WTC11 (cell line): ENCODE results near the gene SH2D5. TPM values are rescaled to one million over a fixed set of nuclear protein-coding genes. Genes with fewer than 3 reads are reported as not detected.
"Not testable (repeated sequence)": the region's sequence is repeated elsewhere in the genome, so short reads cannot be mapped to it uniquely, and the experiment has no call there.

ENCODE experiments used
- ATAC-seq: fragments of 200-7000 bp; cut with Tn5 transposase; 2 replicates; pipeline ENCODE4 v1.10.0; 2021; ENCODE audit warnings: mild to moderate bottlenecking, moderate library complexity
- CTCF ChIA-PET: fragments of 300-600 bp; sonication (Branson Sonifier 250); formaldehyde crosslinking; loops from one replicate; lab custom pipeline; 2021; ENCODE audit warnings: antibody characterized with exemption; lab: Charles Lee
- POLR2A ChIA-PET: fragments of 350-600 bp; sonication (Branson Sonifier 250); formaldehyde crosslinking; loops from one replicate; lab custom pipeline; 2021; ENCODE audit warnings: antibody characterized with exemption; lab: Charles Lee
- DNase-seq: peaks from one replicate; pipeline ENCODE4 v3.0.0; 2021; ENCODE audit warnings: low spot score
- H3K27ac Mint-ChIP-seq: 2 replicates; pipeline ENCODE4 v1.8.0; 2021; ENCODE audit warnings: mixed read lengths
- H3K27me3 Mint-ChIP-seq: 2 replicates; pipeline ENCODE4 v1.8.0; 2021; ENCODE audit warnings: low read depth, mild to moderate bottlenecking, moderate library complexity, mixed read lengths
- H3K36me3 Mint-ChIP-seq: 2 replicates; pipeline ENCODE4 v1.8.0; 2021; ENCODE audit warnings: mixed read lengths
- H3K4me1 Mint-ChIP-seq: 2 replicates; pipeline ENCODE4 v1.8.0; 2022; ENCODE audit warnings: mixed read lengths
- H3K4me3 Mint-ChIP-seq: 2 replicates; pipeline ENCODE4 v1.8.0; 2021; ENCODE audit warnings: mild to moderate bottlenecking, moderate library complexity, mixed read lengths
- H3K9me3 Mint-ChIP-seq: 2 replicates; pipeline ENCODE4 v1.8.0; 2021; ENCODE audit warnings: mixed read lengths
- ETV6 ChIP-seq: sonication (generic); formaldehyde crosslinking; IDR thresholded peaks from 2 replicates; pipeline ENCODE4 v1.8.1; 2022; ENCODE audit warnings: mild to moderate bottlenecking, missing genetic modification reagents
- FOXP1 ChIP-seq: sonication (generic); formaldehyde crosslinking; IDR thresholded peaks from 2 replicates; pipeline ENCODE4 v1.8.0; 2022; ENCODE audit warnings: missing genetic modification reagents, mild to moderate bottlenecking, moderate library complexity, borderline replicate concordance
- GABPB1 ChIP-seq: sonication (generic); formaldehyde crosslinking; IDR thresholded peaks from 2 replicates; pipeline ENCODE4 v1.8.1; 2023; ENCODE audit warnings: mild to moderate bottlenecking, missing genetic modification reagents
- PRRX2 ChIP-seq: fragments of 250-450 bp; sonication (Bioruptor Pico); IDR thresholded peaks from 2 replicates; pipeline ENCODE4 v1.8.0; 2021; ENCODE audit warnings: mild to moderate bottlenecking
- RORB ChIP-seq: fragments of 250-450 bp; sonication (Bioruptor Pico); IDR thresholded peaks from 2 replicates; pipeline ENCODE4 v1.9.0; 2021; ENCODE audit warnings: mild to moderate bottlenecking
- SOX15 ChIP-seq: fragments of 250-450 bp; sonication (Bioruptor Pico); IDR thresholded peaks from 2 replicates; pipeline ENCODE4 v1.9.0; 2021; ENCODE audit warnings: mild to moderate bottlenecking
- TP53 ChIP-seq: sonication (generic); formaldehyde crosslinking; IDR thresholded peaks from 2 replicates; pipeline ENCODE4 v1.8.1; 2023; ENCODE audit warnings: mild to moderate bottlenecking, missing genetic modification reagents
- ZBTB21 ChIP-seq: sonication (generic); formaldehyde crosslinking; IDR thresholded peaks from 2 replicates; pipeline ENCODE4 v1.8.1; 2023; ENCODE audit warnings: mild to moderate bottlenecking, missing genetic modification reagents, borderline replicate concordance
- ZNF512 ChIP-seq: sonication (generic); formaldehyde crosslinking; IDR thresholded peaks from 2 replicates; pipeline ENCODE4 v1.8.1; 2022; ENCODE audit warnings: missing genetic modification reagents, borderline replicate concordance
- ZSCAN18 ChIP-seq: fragments of 250-450 bp; sonication (Bioruptor Pico); IDR thresholded peaks from 2 replicates; pipeline ENCODE4 v2.1.2; 2022; ENCODE audit warnings: mild to moderate bottlenecking, moderate library complexity
- total RNA-seq: library from RNA; stranded (reverse); gene quantifications from 3 replicates; pipeline ENCODE4 v1.2.3, GENCODE V29; 2021
- TF ChIP-seq, protein P1 (sequence below): sonication (generic); formaldehyde crosslinking; IDR thresholded peaks from 2 replicates; pipeline ENCODE4 v1.8.0; 2023; ENCODE audit warnings: missing genetic modification reagents, mild to moderate bottlenecking, borderline replicate concordance
- TF ChIP-seq, protein P2 (sequence below): fragments of 250-450 bp; sonication (Bioruptor Pico); IDR thresholded peaks from 2 replicates; pipeline ENCODE4 v1.9.0; 2021; ENCODE audit warnings: mild to moderate bottlenecking
- TF ChIP-seq, protein P3 (sequence below): fragments of 200-600 bp; IDR thresholded peaks from 2 replicates; pipeline ENCODE4 v1.8.0; 2022; ENCODE audit warnings: antibody characterized with exemption
- TF ChIP-seq, protein P4 (sequence below): fragments of 250-450 bp; sonication (Bioruptor Pico); IDR thresholded peaks from 2 replicates; pipeline ENCODE4 v1.9.0; 2021; ENCODE audit warnings: mild to moderate bottlenecking
- TF ChIP-seq, protein P5 (sequence below): sonication (generic); formaldehyde crosslinking; IDR thresholded peaks from 2 replicates; pipeline ENCODE4 v1.8.1; 2023; ENCODE audit warnings: mild to moderate bottlenecking, missing genetic modification reagents, moderate library complexity

Gene SH2D5
- total RNA-seq, 1 experiment from 2014 or later, result 13.8 TPM

DNA sequence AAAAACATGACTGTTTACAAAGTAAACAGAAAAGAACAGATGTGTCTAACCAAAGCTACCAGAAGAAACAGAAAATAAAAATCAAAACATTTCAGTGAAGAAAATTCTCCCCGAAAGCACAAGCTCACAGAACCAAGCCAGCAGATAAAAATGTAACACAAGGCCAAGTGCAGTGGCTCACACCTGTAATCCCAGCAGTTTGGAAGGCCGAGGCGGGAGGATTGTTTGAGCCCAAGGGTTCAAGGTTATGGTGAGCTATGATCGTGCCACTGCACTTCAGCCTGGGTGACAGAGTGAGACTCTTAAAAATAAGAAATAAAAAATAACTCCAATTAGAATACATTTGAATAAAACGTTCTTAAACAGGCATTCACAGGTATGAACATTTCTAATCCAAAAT lies 52.2 kb downstream of the SH2D5 start (continued):
- TF ChIP-seq, protein P1, sequence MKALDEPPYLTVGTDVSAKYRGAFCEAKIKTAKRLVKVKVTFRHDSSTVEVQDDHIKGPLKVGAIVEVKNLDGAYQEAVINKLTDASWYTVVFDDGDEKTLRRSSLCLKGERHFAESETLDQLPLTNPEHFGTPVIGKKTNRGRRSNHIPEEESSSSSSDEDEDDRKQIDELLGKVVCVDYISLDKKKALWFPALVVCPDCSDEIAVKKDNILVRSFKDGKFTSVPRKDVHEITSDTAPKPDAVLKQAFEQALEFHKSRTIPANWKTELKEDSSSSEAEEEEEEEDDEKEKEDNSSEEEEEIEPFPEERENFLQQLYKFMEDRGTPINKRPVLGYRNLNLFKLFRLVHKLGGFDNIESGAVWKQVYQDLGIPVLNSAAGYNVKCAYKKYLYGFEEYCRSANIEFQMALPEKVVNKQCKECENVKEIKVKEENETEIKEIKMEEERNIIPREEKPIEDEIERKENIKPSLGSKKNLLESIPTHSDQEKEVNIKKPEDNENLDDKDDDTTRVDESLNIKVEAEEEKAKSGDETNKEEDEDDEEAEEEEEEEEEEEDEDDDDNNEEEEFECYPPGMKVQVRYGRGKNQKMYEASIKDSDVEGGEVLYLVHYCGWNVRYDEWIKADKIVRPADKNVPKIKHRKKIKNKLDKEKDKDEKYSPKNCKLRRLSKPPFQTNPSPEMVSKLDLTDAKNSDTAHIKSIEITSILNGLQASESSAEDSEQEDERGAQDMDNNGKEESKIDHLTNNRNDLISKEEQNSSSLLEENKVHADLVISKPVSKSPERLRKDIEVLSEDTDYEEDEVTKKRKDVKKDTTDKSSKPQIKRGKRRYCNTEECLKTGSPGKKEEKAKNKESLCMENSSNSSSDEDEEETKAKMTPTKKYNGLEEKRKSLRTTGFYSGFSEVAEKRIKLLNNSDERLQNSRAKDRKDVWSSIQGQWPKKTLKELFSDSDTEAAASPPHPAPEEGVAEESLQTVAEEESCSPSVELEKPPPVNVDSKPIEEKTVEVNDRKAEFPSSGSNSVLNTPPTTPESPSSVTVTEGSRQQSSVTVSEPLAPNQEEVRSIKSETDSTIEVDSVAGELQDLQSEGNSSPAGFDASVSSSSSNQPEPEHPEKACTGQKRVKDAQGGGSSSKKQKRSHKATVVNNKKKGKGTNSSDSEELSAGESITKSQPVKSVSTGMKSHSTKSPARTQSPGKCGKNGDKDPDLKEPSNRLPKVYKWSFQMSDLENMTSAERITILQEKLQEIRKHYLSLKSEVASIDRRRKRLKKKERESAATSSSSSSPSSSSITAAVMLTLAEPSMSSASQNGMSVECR, result no peak
- TF ChIP-seq ZSCAN18 (CRISPR knock-in tag), result no peak
- TF ChIP-seq, all 79 proteins: peak for 0

DNA sequence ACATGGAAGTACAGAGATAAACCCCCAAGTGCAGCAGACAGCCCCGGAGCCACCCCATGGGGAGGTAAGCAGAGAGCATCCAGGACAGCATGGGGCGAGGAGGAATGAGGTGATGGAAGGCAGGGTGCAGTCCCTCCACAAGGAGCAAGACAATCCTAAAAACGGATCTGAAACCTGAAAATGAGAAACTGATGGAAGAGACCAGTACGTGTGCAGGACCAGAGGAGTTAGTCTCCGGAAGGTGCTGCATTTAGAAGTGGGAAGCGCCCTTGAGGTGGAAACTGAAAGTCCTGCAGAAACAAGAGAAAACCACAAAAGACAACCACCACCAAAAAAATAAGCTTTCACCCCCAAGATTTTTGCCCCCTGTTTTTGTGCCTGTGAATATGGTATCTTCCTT lies 53.9 kb downstream of the SH2D5 start:
- ChIA-PET POLR2A (interaction anchor here (0.7 kb wide), 1 partner anchor 403 kb away, joined by 7 read pairs; no protein-coding TSS in a partner anchor), CTCF (interaction anchor here (0.7 kb wide), 2 partner anchors 19 to 49 kb away, joined by 3 read pairs; no protein-coding TSS in a partner anchor)
- Mint-ChIP-seq H3K36me3 (peaks cover 17% of the 10 kb centered on the region), H3K4me3 (no peak overlapping the region), H3K4me1 (no peaks in the 10 kb centered on the region), H3K9me3 (no peaks in the 10 kb centered on the region)
- no peak for DNase-seq
- no peak for TF ChIP-seq ZSCAN18 (CRISPR knock-in tag)
- no peak for TF ChIP-seq SOX15
- TF ChIP-seq, all 79 proteins: peak for 0
- Mint-ChIP-seq H3K27me3 (no peaks in the 10 kb centered on the region), H3K27ac (no peak overlapping the region)
- ATAC-seq, result no peak

GRCh38 chr1:20673626-20674025 lies 58.9 kb downstream of the SH2D5 start:
- CTCF ChIA-PET, H3K9me3 Mint-ChIP-seq, H3K4me3 Mint-ChIP-seq, H3K4me1 Mint-ChIP-seq, H3K36me3 Mint-ChIP-seq, H3K27ac Mint-ChIP-seq, ATAC-seq, DNase-seq, H3K27me3 Mint-ChIP-seq: not testable (repeated sequence)
- POLR2A ChIA-PET, result interaction anchor here (0.9 kb wide), 1 partner anchor 10 kb away, joined by 3 read pairs; no protein-coding TSS in a partner anchor

DNA sequence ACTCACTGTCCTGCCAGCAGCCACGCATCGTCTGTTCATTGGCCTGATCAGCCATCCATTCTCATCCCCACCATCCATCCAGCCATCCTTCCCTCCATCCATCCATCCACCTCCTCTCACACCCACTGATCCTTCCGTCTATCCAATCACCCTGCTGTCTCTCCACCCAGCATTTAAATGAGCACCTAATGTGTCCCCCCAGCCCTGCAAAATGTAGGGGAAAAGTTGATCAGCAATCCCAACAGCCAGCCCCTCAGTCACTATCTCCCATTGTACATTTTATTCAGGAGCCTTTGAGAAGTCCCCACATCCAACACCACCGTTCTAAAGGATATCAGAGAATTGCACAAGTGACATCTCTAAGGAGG lies 60.3 kb downstream of the SH2D5 start:
- no peaks in the 10 kb centered on the region for H3K4me1 Mint-ChIP-seq
- TF ChIP-seq RORB (CRISPR knock-in tag), result no peak
- TF ChIP-seq GABPB1, result no peak
- TF ChIP-seq, protein P2, sequence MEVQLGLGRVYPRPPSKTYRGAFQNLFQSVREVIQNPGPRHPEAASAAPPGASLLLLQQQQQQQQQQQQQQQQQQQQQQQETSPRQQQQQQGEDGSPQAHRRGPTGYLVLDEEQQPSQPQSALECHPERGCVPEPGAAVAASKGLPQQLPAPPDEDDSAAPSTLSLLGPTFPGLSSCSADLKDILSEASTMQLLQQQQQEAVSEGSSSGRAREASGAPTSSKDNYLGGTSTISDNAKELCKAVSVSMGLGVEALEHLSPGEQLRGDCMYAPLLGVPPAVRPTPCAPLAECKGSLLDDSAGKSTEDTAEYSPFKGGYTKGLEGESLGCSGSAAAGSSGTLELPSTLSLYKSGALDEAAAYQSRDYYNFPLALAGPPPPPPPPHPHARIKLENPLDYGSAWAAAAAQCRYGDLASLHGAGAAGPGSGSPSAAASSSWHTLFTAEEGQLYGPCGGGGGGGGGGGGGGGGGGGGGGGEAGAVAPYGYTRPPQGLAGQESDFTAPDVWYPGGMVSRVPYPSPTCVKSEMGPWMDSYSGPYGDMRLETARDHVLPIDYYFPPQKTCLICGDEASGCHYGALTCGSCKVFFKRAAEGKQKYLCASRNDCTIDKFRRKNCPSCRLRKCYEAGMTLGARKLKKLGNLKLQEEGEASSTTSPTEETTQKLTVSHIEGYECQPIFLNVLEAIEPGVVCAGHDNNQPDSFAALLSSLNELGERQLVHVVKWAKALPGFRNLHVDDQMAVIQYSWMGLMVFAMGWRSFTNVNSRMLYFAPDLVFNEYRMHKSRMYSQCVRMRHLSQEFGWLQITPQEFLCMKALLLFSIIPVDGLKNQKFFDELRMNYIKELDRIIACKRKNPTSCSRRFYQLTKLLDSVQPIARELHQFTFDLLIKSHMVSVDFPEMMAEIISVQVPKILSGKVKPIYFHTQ (CRISPR knock-in tag), result no peak
- no peak for TF ChIP-seq ZNF512 (CRISPR knock-in tag)
- no peak for TF ChIP-seq PRRX2 (CRISPR knock-in tag)
- no peak for TF ChIP-seq TP53 (CRISPR knock-in tag)
- TF ChIP-seq ETV6 (CRISPR knock-in tag), result no peak
- TF ChIP-seq, protein P3, sequence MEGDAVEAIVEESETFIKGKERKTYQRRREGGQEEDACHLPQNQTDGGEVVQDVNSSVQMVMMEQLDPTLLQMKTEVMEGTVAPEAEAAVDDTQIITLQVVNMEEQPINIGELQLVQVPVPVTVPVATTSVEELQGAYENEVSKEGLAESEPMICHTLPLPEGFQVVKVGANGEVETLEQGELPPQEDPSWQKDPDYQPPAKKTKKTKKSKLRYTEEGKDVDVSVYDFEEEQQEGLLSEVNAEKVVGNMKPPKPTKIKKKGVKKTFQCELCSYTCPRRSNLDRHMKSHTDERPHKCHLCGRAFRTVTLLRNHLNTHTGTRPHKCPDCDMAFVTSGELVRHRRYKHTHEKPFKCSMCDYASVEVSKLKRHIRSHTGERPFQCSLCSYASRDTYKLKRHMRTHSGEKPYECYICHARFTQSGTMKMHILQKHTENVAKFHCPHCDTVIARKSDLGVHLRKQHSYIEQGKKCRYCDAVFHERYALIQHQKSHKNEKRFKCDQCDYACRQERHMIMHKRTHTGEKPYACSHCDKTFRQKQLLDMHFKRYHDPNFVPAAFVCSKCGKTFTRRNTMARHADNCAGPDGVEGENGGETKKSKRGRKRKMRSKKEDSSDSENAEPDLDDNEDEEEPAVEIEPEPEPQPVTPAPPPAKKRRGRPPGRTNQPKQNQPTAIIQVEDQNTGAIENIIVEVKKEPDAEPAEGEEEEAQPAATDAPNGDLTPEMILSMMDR, result no peak
- TF ChIP-seq, protein P4, sequence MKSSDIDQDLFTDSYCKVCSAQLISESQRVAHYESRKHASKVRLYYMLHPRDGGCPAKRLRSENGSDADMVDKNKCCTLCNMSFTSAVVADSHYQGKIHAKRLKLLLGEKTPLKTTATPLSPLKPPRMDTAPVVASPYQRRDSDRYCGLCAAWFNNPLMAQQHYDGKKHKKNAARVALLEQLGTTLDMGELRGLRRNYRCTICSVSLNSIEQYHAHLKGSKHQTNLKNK (CRISPR knock-in tag), result no peak
- TF ChIP-seq ZBTB21, result no peak
- TF ChIP-seq, protein P5, sequence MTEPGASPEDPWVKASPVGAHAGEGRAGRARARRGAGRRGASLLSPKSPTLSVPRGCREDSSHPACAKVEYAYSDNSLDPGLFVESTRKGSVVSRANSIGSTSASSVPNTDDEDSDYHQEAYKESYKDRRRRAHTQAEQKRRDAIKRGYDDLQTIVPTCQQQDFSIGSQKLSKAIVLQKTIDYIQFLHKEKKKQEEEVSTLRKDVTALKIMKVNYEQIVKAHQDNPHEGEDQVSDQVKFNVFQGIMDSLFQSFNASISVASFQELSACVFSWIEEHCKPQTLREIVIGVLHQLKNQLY (CRISPR knock-in tag), result no peak
- TF ChIP-seq FOXP1 (CRISPR knock-in tag), result no peak

More for the DNA sequence above, 60.3 kb downstream of the SH2D5 start:
- Mint-ChIP-seq H3K36me3 (peaks cover 2% of the 10 kb centered on the region; the same call in 1 of the 2 replicates), H3K27ac (no peak overlapping the region; the same call in 1 of the 2 replicates), H3K27me3 (no peaks in the 10 kb centered on the region), H3K9me3 (no peaks in the 10 kb centered on the region), H3K4me3 (no peak overlapping the region)
- CTCF ChIA-PET, result no interaction called here
- ATAC-seq (no peak), DNase-seq (no peak)
- POLR2A ChIA-PET, result no interaction called here
